Esophagus (tissue), 2 donors: ENCODE data around the gene SPOCK2. TPM values are rescaled to one million over a fixed set of nuclear protein-coding genes. Genes with fewer than 3 reads are reported as not detected.

Source experiments
- H3K27ac ChIP-seq, 2 donors: one replicate each; pipeline ENCODE4 v1.5.1; 2013; ENCODE audit warnings: low read depth in 2 of 2, mild to moderate bottlenecking in 2 of 2, inconsistent platforms in 1 of 2, low read length in 1 of 2, moderate library complexity in 1 of 2
- H3K27me3 ChIP-seq, 2 donors: one replicate each; pipeline ENCODE4 v1.6.1; 2013; ENCODE audit warnings: low read length in 2 of 2, control low read depth in 1 of 2, mild to moderate bottlenecking in 1 of 2; ENCODE audit not compliant: insufficient read depth in 2 of 2, control insufficient read depth in 1 of 2
- H3K36me3 ChIP-seq, 2 donors: one replicate each; pipeline ENCODE4 v1.6.1; 2013; ENCODE audit warnings: low read length in 1 of 2; ENCODE audit not compliant: control insufficient read depth in 2 of 2, insufficient read depth in 2 of 2
- H3K4me1 ChIP-seq, 2 donors: one replicate each; pipeline ENCODE4 v1.6.1; 2013; ENCODE audit warnings: low read length in 1 of 2; ENCODE audit not compliant: control insufficient read depth in 2 of 2, insufficient read depth in 2 of 2
- H3K4me3 ChIP-seq, 2 donors: one replicate each; pipeline ENCODE4 v1.5.1; 2013; ENCODE audit warnings: low read length in 2 of 2, mild to moderate bottlenecking in 2 of 2, low read depth in 1 of 2, moderate library complexity in 1 of 2
- H3K9me3 ChIP-seq, 2 donors: one replicate each; pipeline ENCODE4 v1.6.1; 2013; ENCODE audit warnings: mild to moderate bottlenecking in 2 of 2, low read depth in 1 of 2, low read length in 1 of 2, moderate library complexity in 1 of 2; ENCODE audit not compliant: control insufficient read depth in 2 of 2, insufficient read depth in 1 of 2
- WGBS, 2 donors: extraction: QIAGEN DNeasy Blood & Tissue Kit; methylation state at CpG; one replicate each; pipeline ENCODE4 v1.1.7; 2013; 5-methylcytosine and 5-hydroxymethylcytosine counted together
- polyA plus RNA-seq, 2 donors: library from polyadenylated mRNA; stranded (reverse); fragments of 200-250 nt; gene quantifications; one replicate each; pipeline ENCODE4 v1.2.3, GENCODE V29; 2013
- donor health status: healthy with polysubstance abuse.
- donor health status: Bipolar disorder and iron deficiency.

SPOCK2 gene
- polyA plus RNA-seq, 2 donors, result 1.5 to 1.9 TPM

- H3K9me3 ChIP-seq, result no peaks in the 10 kb centered on the region
- no peaks in the 10 kb centered on the region for H3K27me3 ChIP-seq
- no peaks in the 10 kb centered on the region for H3K4me1 ChIP-seq
- H3K4me3 ChIP-seq, result no peak overlapping the region
- WGBS, 2 donors, result 76 to 78% methylated on average over 12 of the region's 12 CpGs
- H3K27ac ChIP-seq, result no peak overlapping the region
- H3K36me3 ChIP-seq, result no peaks in the 10 kb centered on the region
Observed at GRCh38 chr10:72075376-72076115, 12.8 kb downstream of the SPOCK2 start.

GRCh38 chr10:72074574-72075375, 13.6 kb downstream of the SPOCK2 start:
- Histone ChIP-seq H3K4me1 (no peaks in the 10 kb centered on the region), H3K27ac (no peak overlapping the region), H3K9me3 (no peaks in the 10 kb centered on the region), H3K36me3 (no peaks in the 10 kb centered on the region), H3K4me3 (no peak overlapping the region), H3K27me3 (no peaks in the 10 kb centered on the region)
- WGBS, 2 donors, result 74 to 80% methylated on average over 11 to 18 of the region's 18 CpGs

GRCh38 chr10:72073708-72074573, 14.4 kb downstream of the SPOCK2 start:
- Histone ChIP-seq H3K4me3 (no peak overlapping the region), H3K4me1 (no peaks in the 10 kb centered on the region), H3K27ac (no peak overlapping the region), H3K36me3 (no peaks in the 10 kb centered on the region), H3K9me3 (no peaks in the 10 kb centered on the region), H3K27me3 (no peaks in the 10 kb centered on the region)
- 70 to 76% methylated on average over 14 of the region's 14 CpGs for WGBS, 2 donors

- Histone ChIP-seq H3K4me3 (no peak overlapping the region), H3K36me3 (no peaks in the 10 kb centered on the region), H3K27me3 (no peaks in the 10 kb centered on the region), H3K27ac (no peak overlapping the region), H3K9me3 (no peaks in the 10 kb centered on the region), H3K4me1 (no peaks in the 10 kb centered on the region)
- 92 to 93% methylated on average over 5 of the region's 5 CpGs for WGBS, 2 donors
Observed at GRCh38 chr10:72072639-72073038, 15.7 kb downstream of the SPOCK2 start.

- Histone ChIP-seq H3K9me3 (no peaks in the 10 kb centered on the region), H3K27ac (no peak overlapping the region), H3K36me3 (no peaks in the 10 kb centered on the region), H3K4me3 (no peak overlapping the region), H3K27me3 (no peaks in the 10 kb centered on the region), H3K4me1 (no peaks in the 10 kb centered on the region)
- 94 to 95% methylated on average over 5 of the region's 5 CpGs for WGBS, 2 donors
Observed at GRCh38 chr10:72072046-72072445, 16.3 kb downstream of the SPOCK2 start.

GRCh38 chr10:72069751-72070526, 18.4 kb downstream of the SPOCK2 start:
- Histone ChIP-seq H3K4me3 (no peak overlapping the region), H3K36me3 (peaks cover 0 to 3% of the 10 kb centered on the region in 2 donors), H3K27ac (no peak overlapping the region), H3K9me3 (no peaks in the 10 kb centered on the region), H3K27me3 (no peaks in the 10 kb centered on the region), H3K4me1 (no peaks in the 10 kb centered on the region)
- 79 to 84% methylated on average over 7 of the region's 7 CpGs for WGBS, 2 donors

- 68 to 72% methylated on average over 12 of the region's 12 CpGs for WGBS, 2 donors
- Histone ChIP-seq H3K4me3 (no peak overlapping the region), H3K36me3 (peaks cover 0 to 3% of the 10 kb centered on the region in 2 donors), H3K27ac (no peak overlapping the region), H3K9me3 (no peaks in the 10 kb centered on the region), H3K4me1 (no peaks in the 10 kb centered on the region), H3K27me3 (no peaks in the 10 kb centered on the region)
Observed at GRCh38 chr10:72068901-72069446, 19.4 kb downstream of the SPOCK2 start.

GRCh38 chr10:72068126-72068765, 20.1 kb downstream of the SPOCK2 start:
- no peak overlapping the region for H3K27ac ChIP-seq
- no peaks in the 10 kb centered on the region for H3K27me3 ChIP-seq
- H3K4me3 ChIP-seq, result no peak overlapping the region
- WGBS, 2 donors, result 94 to 96% methylated on average over 11 of the region's 11 CpGs
- no peaks in the 10 kb centered on the region for H3K9me3 ChIP-seq
- no peaks in the 10 kb centered on the region for H3K4me1 ChIP-seq
- peaks cover 0 to 3% of the 10 kb centered on the region in 2 donors for H3K36me3 ChIP-seq
